EH (cell line): ENCODE data around the gene FLT3LG.
A peak's percentile ranks its signal among the peaks of the same experiment; 100 is the strongest.
"Not testable (repeated sequence)": the region's sequence is repeated elsewhere in the genome, so short reads cannot be mapped to it uniquely, and the experiment has no call there.

Source experiments
- DNase-seq: peaks from one replicate; pipeline ENCODE4 v3.0.0-alpha.2; 2015; ENCODE audit warnings: low read depth

The FLT3LG gene

DNA sequence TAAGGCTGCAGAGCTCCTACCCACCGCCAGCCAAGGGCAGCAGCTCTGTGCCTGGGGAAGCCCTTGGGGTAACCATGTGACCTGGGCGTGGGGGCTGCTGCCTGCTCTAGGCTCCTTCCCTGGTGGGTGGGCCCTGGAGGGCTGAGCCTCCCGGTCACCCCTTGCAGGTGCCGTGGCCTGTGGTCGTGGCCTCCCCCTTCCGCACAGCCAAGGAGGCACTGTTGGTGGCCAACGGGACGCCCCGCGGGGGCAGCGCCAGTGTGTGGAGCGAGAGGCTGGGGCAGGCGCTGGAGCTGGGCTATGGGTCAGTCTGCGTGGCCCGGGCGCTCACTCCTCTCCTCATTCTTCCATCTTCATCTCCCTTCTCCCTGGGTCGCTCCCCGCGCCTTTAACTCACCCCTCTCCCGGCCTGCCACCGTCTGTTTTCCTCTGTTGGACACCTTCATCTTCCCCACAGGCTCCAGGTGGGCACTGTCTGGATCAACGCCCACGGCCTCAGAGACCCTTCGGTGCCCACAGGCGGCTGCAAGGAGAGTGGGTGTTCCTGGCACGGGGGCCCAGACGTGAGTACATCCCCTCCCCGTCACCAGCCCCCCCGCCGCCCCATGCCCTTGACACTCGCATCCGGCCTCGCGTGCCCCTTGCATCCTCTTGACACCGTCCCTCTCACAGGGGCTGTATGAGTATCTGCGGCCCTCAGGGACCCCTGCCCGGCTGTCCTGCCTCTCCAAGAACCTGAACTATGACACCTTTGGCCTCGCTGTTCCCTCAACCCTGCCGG is 9.9 kb upstream of the FLT3LG start:
- no peak for DNase-seq

DNA sequence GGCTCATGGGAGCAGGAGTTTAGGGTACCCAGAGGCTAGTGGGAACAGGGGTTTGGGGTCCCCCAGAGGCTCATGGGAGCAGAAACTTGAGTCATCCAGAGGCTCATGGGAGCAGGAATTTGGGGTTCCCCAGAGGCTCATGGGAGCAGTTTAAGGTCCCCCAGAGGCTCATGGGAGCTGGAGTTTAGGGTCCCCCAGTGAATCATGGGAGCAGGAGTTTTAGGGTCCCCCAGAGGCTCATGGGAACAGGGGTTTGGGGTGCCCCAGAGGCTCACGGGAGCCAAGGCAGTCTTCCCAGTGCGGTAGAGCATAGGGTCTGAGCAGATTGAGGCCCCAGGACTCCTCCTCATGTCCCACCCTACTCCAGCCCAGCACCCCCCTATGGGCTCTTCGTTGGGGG is 8.6 kb upstream of the FLT3LG start:
- no peak for DNase-seq

DNA sequence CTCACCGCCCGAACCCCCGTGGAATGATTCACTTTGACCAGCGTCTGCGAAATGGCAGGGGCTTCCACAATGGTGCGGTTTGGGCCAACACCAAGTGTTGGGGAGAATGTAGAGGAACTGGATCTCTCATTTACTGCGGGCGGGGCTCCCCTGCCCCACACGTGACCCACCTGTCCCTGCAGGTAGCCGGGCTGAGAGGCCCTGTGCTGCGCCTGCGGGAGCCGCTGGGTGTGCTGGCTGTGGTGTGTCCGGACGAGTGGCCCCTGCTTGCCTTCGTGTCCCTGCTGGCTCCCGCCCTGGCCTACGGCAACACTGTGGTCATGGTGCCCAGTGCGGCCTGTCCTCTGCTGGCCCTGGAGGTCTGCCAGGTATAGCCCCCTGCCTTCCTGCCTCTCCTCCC is 5.8 kb upstream of the FLT3LG start:
- no peak for DNase-seq

DNA sequence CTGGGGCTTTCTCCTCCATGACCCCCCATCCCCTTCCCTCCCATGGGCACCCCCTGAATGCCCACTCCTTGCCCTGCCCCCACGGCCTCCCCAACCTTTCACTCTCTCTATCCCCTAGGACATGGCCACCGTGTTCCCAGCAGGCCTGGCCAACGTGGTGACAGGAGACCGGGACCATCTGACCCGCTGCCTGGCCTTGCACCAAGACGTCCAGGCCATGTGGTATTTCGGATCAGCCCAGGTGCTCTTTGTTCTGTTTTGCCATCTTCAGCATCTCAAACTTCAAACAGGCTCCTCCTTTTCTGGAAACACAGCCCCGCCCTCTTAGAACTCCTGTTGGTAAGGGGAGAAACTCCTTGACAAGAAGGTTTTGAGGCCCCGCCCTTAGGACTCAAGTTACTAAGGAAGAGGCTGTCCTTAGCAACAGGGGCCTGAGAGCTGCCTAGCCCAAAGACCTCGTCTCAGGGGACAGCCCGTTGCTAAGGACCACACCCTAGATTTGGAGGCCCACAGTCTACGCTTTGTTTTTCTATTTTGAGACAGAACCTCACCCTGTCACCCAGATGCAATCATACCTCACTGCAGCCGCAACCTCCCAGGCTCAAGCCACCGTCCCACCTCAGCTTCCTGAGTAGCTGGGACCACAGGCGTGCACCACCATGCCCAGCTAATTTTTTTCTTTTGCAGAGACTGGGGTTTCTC is 5.1 kb upstream of the FLT3LG start:
- peak; percentile 63 for DNase-seq

- no peak for DNase-seq
These were observed 4.0 kb upstream of the FLT3LG start for GRCh38 chr19:49469828-49470614.

- no peak for DNase-seq
These were observed 3.4 kb upstream of the FLT3LG start for GRCh38 chr19:49470615-49470978.

DNA sequence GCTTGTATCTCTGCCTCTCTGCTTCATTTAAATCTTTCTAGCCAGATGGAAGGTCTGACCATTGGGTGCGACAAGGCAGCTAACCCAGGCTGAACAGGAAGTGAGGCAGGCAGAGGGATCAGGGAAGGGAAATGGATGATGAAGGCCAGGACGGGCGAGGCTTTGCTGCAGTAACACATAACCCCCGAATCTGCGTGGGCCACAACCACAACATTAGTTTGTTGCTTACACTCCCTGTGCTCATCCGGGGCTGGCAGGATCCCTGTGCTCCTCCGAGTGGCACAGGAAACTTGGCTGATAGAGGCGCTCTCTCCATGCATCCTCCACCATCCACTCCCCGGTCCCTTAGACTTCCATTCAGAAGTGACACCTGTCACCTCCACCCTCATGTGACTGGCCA is 1.1 kb upstream of the FLT3LG start:
- DNase-seq: no peak

DNA sequence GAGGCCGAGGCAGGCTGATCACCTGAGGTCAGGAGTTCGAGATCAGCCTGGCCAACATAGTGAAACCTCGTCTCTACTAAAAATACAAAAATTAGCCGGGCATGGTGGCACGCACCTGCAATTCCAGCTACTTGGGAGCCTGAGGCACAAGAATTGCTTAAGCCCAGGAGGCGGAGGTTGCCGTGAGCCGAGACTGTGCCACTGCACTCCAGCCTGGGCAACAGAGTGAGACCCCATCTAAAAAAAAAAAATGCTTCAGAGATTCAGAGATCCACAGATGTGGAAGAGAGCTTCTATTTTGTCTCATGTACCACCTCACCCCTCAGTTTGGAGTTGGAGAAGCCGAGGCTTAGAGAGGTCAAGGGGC is 531 bp upstream of the FLT3LG start:
- DNase-seq: not testable (repeated sequence)

DNA sequence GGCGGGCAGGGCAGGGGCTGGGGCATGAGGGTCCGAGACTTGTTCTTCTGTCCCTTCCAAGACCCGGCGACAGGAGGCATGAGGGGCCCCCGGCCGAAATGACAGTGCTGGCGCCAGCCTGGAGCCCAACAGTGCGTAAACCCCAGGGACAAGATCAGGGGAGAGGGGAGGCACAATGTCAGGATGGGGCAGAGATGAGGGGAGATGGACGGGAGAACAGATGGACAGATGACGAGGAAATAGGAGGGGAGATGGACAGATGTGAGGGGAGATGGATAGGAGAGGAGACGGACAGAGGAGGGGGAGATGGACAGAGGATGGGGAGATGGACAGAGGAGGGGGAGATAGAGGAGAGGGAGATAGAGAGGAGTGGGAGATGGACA is 518 bp downstream of the FLT3LG start:
- DNase-seq: no peak

DNA sequence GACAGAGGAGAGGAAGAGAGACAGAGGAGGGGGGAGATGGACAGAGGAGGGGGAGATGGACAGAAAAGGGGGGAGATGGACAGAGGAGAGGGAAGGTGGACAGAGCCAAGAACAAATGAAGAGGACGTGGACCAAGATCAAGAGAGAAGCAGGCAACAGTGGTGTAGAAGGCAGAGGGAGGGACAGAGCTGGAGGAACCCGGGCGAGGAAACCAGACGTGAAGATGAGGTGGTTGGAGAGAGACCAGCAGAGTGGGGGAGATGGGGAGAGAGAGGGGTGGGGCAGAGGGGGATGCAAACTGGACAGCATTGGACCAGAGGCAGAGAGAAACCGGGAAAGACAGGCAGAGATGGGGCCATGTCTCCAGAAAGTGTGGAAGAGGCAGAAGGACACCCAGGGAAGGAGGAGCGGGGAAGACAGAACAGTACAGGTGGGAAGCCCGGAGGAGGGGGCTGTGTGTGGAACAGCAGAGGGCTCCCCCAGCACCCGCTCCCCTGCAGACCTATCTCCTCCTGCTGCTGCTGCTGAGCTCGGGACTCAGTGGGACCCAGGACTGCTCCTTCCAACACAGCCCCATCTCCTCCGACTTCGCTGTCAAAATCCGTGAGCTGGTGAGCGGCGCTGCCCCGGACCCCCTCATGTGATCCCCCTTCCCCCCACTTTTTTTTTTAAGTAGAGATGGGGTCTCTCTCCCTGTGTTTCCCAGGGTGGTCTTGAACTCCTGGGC is 1.3 kb downstream of the FLT3LG start:
- no peak for DNase-seq

DNA sequence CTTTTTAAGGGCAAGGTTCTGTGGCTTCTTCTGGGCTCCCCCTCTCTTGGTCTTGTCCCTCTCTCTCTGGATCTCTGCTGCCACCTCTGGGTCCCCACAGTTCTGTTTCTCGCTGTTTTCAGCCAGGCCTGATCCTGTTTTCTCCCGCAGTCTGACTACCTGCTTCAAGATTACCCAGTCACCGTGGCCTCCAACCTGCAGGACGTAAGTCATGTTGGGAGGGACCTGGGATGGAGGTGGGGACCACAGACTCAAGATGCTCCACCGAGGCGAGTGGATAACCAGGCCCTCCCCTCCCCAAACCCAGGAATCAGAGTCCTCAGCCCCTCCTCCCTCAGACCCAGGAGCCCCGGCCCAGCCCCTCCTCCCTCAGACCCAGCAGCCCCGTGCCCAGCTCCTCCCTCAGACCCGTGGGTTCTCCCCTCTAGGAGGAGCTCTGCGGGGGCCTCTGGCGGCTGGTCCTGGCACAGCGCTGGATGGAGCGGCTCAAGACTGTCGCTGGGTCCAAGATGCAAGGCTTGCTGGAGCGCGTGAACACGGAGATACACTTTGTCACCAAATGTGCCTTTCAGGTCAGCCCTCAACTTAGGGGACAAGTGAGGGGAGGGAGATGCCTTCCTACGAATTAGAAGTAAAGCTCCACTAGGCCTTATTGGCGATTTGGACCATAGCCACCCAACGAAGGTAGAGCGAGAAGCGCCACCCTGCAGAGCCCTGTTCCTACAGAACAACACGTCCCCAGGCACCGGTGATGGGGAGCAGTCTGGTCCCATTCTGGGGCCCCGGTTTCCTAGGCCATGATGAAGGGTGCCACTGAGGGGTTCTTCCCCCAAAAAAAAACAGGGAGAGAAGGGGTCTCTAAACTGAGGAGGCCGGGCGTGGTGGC is 2.2 kb downstream of the FLT3LG start:
- DNase-seq: no peak

- DNase-seq: no peak
These were observed 6.1 kb downstream of the FLT3LG start for GRCh38 chr19:49479975-49480628.

DNA sequence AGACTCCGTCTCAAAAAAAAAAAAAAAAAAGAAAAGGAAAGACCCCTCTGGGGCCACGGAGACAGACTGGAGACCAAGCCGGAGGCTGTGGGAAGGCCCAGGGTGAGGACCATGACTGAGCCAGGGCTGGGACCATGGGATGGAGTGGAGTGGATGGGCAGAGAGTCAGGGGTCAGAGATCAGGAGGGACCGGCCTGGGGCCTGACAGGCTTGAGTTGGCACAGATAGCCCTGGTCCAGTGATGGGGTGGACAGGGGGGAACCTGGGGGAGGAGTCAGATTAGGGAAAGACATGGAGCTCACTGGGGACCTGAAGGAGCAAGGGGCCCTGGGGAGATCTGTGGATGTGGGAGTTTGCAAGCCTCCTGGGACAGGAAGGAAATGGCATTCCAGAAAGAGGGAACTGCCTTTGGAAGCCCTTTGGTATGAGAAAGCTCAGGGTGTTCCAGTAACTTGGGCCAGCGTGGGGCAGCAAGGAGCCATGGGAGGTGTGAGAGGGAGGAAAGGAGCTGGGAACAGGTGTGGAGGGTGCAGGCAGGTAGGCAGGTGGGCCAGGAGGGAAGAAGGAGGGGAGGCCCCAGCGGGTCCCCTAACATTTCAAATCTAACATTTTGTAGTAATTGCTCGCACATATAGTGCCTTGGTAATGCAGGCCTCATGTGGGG is 7.1 kb downstream of the FLT3LG start:
- DNase-seq: no peak

- DNase-seq: no peak
These were observed 12.2 kb downstream of the FLT3LG start for GRCh38 chr19:49486232-49486631.

DNA sequence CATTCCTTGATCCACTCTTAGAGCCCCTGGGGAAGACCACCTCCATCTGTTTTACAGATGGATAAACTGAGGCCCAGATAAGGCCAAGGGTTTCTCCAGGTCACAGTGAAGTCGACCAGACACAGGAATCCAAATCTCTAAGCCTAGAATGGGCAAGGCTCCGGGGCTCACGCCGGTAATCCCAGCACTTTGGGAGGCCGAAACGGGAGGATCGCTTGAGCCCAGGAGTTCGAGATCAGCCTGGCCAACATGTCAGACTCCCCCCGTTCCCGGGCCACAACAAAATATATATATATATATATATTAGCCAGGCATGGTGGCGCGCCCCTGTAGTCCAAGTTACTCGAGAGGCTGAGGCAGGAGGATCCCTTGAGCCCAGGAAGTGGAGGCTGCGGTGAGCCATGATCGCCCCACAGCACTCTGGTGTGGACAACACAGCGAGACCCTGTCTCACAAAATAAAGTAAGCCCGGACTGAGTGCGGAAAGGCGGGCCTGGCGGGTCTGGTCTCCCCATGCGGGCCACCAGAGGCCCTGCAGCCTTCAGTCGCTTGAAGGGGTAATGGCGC is 12.8 kb downstream of the FLT3LG start:
- DNase-seq: no peak

- peak; percentile 99 for DNase-seq
These were observed 13.4 kb downstream of the FLT3LG start, which contains the start of gene RPL13A for GRCh38 chr19:49487277-49488045. Gene RPL13A (plus strand): TSS chr19:49487608. CDS start chr19:49487630, 22 bp downstream.

GRCh38 chr19:49488046-49488862 is 14.2 kb downstream of the FLT3LG start:
- no peak for DNase-seq

DNA sequence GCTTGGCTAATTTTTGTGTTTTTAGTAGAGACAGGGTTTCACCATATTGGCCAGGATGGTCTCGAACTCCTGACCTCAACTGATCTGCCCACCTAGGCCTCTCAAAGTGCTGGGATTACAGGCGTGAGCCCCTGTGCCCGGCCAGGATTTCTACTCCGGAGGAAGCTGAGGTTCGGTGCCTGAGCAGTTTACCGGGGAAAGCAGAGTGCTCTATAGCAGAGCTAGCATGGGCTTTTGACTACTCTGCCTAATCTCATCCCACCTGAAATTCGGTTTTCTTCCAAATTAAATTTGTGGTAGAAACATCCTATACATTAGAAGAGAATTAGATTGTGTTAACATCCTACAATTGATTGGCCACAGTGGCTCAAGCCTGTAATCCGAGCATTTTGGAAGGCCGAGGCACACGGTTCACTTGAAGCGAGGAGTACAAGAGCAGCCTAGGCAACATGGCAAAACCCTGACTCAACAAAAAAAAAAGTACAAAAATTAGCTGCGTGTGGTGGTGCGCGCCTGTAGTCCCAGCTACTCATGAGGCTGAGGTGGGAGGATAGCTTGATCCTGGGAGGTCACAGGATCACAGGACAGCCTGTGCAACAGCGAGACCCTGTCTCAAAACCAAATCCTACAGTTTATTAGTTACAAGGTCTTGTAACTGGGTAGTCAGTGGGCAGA is 15.0 kb downstream of the FLT3LG start:
- no peak for DNase-seq
